GM13977 (cell line): ENCODE measurements around the gene SETD3.
A peak's percentile ranks its signal among the peaks of the same experiment; 100 is the strongest.

Experiments used
- DNase-seq: peaks from one replicate; pipeline ENCODE4 v3.0.0; 2012; ENCODE audit warnings: low spot score
- CTCF ChIP-seq: IDR thresholded peaks from 2 replicates; pipeline ENCODE4 v1.5.1; 2012; ENCODE audit warnings: mild to moderate bottlenecking, control low read depth; ENCODE audit not compliant: insufficient read depth; ENCODE audit errors: extremely low read depth, missing control alignments
- in situ Hi-C: fragments of 300-500 bp; cut with MboI; formaldehyde crosslinking; loops from one replicate; pipeline ENCODE4 v1.12.0; 2022; ENCODE audit warnings: low sequenced_read_pairs, low pct_unique_long_range_greater_than_20kb, mixed read lengths, inconsistent platforms; ENCODE audit not compliant: unreplicated experiment

The SETD3 gene

DNA sequence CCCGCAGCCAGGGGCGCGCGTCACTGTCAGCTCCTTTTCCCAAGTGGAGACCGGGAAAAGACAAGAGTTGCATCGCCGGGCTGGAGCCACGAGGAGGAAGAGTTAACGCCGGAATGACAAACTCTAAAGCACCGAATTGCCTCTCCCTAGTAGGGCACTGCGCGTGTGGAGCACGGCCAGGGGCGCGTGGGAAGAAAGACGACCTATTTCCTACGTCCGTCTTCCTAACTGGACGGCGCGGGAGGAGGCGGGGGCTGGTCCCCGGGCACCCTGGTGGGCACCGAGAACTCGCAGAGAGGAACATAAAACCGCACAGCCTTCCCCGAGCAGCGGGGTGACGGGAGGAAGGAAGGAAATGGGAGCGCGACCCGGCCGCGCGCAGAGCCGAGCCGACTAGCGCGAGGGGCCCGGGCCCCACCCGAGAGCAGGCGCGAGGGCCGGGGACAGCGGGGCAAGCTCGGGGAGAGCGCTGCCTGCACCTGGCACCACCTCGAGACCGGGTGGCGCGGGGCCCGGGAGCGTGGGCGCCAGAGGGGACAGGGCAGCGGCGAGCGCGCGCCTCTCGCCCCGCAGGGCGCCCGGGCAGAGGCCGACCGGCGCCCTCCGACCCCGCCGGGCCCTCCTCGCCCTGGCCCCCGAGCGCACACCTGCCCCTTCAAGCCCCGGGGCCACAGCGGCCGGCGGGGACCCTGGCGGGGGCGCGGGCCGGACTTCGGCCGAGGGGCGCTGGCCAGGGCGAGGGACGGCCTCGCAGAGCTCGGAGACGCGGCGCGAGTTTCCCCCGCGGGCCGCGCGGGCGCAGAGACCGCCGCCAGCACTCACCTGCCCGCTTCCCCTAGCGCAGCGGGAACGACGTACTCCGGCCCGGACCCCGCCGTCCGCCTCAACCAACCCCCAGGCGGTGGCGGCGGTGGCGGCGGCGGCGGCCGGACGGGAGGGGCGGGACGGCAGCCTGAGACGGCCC lies at the start of gene SETD3:
TSS of gene SETD3 (minus strand) at position 954 of the 964 bp plus-strand sequence. CDS start 15,054 bp downstream, outside the sequence.
- DNase-seq = peak; percentile 49
- in situ Hi-C loops = no loop called here
- no peak for TF ChIP-seq CTCF

DNA sequence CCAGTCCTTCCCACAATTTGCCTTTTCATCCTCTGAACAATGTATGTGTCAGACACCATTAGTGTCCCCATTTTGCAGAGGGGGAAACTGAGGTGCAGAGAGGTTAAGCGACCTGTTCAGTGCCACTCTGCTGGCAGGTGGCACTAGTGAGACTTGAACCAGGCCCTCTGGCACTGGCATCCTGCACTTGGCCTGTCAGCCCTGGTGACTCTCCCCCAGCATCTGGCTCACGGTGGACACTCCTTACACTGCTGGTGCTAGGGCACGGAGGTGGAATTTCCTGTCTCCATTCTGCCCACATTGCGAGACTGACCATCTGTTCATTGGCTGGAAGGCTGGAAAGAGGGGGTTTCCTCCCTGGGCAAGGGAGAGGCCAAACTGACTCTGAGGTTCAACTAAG lies 49.2 kb upstream of the SETD3 start:
- TF ChIP-seq CTCF = no peak
- no peak for DNase-seq
- in situ Hi-C loops = loop anchor here (10.0 to 25.0 kb wide), 2 partner anchors 105 to 357 kb away; no protein-coding TSS in a partner anchor

- no peak for TF ChIP-seq CTCF
- in situ Hi-C loops = loop anchor here (25.0 kb wide), 1 partner anchor 360 kb away; no protein-coding TSS in a partner anchor
- no peak for DNase-seq
Measured at GRCh38 chr14:99527427-99528076, 46.9 kb upstream of the SETD3 start.

GRCh38 chr14:99527026-99527425 lies 46.4 kb upstream of the SETD3 start:
- in situ Hi-C loops = loop anchor here (25.0 kb wide), 1 partner anchor 360 kb away; no protein-coding TSS in a partner anchor
- DNase-seq = no peak
- no peak for TF ChIP-seq CTCF

GRCh38 chr14:99525699-99526080 lies 45.0 kb upstream of the SETD3 start:
- TF ChIP-seq CTCF = no peak
- no peak for DNase-seq
- in situ Hi-C loops = loop anchor here (25.0 kb wide), 1 partner anchor 362 kb away; no protein-coding TSS in a partner anchor
